NCI-H460 (cell line): ENCODE results near the gene RANBP3. TPM values are rescaled to one million over a fixed set of nuclear protein-coding genes. Genes with fewer than 3 reads are reported as not detected.

Experiments used
- DNase-seq: peaks from one replicate; pipeline ENCODE4 v3.0.0-alpha.2; 2016; ENCODE audit warnings: low read depth; ENCODE audit errors: extremely low read depth
- total RNA-seq: library from RNA; depleted of rRNA; stranded (reverse); fragments of >200 nt; shearing (Covaris generic); gene quantifications from 2 replicates; pipeline ENCODE4 v1.2.3, GENCODE V29; 2014

RANBP3 gene
- total RNA-seq, 1 experiment from 2014 or later, result 32.5 TPM

DNA sequence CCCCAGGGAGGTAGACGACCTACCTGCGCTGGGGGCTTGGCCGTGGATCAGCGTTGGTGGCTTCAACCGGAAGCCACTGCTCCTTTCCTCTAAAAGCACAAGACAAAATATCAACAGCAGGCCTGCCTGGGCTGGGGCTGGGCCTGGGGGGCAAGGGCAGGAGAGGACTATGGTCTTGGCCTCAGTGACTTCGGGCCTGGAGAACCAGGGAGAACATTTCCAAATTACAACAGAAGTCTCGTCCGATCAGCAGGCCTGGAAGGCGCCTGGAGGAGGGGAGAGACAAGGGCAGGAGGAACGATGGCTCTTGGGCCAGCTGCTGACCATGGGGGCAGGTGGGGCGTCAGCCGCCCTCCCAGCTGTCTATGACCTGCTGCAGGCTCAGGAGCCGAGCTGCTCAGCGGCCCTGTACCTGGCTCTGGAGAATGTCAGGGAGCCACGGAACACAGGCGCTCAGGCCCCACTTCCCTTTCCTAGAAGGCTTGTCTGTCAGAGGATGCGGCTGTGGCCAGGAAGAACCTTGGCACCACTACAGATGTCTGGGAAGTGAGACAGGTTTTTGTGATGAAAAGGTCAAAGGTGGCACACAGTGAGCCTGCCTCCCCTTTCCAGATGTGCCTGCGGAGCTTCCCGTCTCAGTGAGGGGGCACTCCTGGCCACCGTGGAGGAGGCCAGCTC, 44.4 kb downstream of the RANBP3 start:
- DNase-seq, result no peak

DNA sequence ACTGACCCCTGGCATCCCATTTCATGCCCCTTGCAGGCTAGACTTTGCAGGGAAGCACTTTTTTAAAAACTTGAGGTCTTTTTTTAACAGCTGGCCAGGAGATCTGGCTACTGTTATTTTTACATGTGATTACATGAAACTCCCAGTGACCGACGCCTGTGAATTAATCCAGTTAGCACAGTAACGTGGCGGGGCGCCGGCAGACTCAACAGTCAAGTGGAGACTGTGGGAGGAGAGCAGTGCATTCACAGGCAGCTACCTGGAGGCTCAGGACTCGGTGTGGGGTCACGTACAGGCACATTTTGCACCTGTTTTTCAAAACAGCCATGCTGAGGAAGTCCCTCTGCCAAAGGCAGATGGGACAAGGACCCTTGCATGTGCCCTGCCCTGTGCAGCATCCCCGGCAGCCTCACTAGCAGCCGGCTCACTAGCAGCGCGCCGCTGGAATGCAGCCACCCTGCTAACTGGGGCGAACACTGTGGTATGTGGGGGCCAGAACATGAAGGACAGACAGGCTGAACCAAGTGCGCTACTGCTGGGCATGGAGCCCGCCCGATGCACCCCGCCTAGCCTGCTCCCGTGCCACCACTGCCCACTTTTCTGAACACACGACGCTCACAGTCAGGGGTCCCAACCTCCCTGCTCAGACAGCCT, 45.2 kb downstream of the RANBP3 start:
- DNase-seq, result no peak

GRCh38 chr19:5932146-5932545, 45.8 kb downstream of the RANBP3 start:
- no peak for DNase-seq

GRCh38 chr19:5931251-5931650, 46.7 kb downstream of the RANBP3 start:
- DNase-seq, result no peak

DNA sequence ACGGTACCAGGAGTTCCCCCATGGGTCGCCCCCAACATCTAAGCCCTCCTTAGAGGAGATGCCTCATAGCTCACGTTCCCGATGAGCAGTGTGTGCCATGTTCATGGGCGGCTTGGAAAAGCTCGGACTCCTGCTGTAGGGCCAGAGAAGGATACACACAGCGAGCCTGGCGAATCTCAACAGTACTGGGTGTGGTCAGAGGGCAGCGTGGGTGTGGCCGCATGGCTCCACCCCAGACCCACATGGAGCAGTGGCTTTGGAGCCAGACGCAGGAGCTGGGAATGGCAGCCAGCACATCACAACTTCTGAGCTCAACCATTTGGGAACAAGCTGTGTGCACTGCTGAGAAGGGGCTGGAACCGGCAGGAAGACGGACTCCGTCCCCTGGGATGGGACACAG, 48.3 kb downstream of the RANBP3 start:
- DNase-seq, result no peak

DNA sequence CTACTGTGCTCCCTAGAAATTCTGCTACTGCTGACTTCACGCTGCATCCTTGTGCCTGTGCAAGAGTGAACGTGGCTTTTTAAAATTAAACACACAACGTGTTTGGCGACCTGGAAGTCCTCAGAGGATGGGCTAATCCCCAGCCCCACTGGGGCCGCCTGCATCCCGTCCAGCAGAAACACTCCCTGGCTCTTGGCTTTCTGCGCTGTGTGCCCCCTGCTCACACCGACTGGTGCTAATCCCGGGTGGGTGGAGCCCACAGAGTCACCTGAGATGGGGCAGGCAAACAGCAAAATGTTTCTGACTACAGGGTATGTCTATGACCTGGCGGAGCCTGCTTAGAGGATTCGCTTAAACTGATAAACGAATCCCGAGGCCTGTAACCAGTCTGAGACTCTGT, 48.8 kb downstream of the RANBP3 start:
- no peak for DNase-seq

GRCh38 chr19:5927441-5927821, 50.5 kb downstream of the RANBP3 start:
- no peak for DNase-seq

GRCh38 chr19:5926641-5927440, 51.1 kb downstream of the RANBP3 start:
- no peak for DNase-seq

DNA sequence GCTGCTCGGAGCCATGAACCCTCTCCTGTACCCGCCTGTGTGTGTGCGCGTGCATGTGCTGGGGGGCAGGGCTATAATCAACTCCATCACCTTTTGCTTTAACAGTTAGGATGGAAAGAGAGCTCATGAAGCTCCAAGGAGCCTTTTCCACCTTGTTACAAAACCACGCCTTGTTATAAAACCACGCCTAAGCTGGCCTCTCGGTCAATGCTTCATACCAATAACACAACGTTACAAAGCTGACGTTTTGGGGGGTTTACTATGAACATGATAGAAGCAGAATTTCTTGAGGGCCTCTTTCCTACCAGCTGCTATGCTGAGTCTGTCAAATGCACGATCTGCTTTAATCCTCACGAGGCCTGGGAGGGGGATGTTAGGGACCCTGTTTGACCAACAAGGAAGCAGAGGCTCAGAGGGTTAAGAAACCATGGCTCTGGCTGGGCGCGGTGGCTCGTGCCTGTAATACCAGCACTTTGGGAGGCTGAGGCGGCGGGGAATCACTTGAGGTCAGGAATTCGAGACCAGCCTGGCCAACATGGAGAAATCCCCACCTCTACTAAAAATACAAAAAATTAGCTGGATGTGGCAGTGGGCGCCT, 52.0 kb downstream of the RANBP3 start:
- DNase-seq, result no peak

DNA sequence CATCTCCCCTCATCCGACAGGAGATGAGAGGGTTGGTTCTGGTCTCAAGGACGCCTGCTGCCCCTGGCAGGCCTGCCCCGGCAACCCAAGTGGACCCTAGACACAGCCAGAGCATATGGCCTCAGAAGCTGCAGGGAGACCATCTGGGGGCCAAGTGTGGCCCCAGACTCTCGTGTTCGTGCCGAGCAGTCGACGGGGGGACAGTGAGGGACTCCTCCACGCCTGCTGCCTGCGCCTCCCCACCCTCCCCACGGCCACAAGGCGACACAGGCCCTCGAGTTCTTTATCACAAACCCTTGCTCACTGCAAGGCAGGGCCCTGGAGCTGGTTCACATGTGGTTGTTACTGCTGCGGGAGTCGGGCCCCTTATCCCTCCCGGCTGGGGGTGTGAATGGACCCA, 54.6 kb downstream of the RANBP3 start:
- no peak for DNase-seq

DNA sequence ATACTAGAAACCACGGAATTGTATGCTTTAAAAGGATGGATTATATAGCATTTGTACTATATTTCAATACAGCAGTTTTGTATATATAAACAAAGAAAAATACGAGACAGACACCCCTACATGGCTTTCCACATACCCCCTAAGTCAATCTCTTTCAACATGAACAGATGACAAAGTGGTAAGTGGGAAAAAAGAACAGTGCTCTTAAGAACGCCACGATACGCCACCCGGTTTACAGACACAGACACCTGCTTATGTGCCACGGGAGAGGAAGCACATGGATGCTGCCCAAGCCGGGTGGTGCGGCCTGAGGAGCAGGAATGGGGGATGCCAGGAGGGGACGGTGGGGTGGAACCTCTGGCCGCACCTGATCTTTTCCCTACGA, 55.8 kb downstream of the RANBP3 start:
- no peak for DNase-seq

DNA sequence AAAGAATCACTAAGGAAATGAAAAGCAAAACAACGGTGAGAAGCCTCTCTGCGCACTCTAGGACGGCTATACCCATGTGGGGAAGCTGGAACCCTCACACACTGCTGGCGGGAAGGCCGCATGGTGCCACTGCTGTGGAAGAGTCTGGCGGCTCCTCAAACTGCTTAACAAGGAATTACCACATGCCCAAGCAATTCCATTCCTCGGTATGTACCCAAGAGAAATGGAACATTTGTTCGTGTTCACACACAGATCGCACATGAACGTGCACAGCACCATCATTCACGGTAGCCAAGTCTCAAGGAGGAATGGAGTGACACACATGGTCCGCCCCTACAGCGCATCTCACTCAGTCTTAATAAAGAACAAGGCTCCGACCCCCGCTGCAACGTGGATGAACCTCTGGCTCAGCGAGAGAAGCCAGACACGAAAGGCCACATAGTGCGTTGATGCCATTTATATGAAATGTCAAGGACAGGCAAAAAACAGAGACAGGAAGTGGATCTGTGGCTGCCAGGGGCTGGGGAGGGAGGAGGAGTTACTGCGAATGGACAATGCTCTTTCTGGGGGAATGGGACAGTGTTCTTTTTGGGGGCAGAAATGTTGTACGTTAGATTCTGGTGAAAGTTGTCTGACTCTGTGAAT, 56.3 kb downstream of the RANBP3 start:
- DNase-seq, result no peak

DNA sequence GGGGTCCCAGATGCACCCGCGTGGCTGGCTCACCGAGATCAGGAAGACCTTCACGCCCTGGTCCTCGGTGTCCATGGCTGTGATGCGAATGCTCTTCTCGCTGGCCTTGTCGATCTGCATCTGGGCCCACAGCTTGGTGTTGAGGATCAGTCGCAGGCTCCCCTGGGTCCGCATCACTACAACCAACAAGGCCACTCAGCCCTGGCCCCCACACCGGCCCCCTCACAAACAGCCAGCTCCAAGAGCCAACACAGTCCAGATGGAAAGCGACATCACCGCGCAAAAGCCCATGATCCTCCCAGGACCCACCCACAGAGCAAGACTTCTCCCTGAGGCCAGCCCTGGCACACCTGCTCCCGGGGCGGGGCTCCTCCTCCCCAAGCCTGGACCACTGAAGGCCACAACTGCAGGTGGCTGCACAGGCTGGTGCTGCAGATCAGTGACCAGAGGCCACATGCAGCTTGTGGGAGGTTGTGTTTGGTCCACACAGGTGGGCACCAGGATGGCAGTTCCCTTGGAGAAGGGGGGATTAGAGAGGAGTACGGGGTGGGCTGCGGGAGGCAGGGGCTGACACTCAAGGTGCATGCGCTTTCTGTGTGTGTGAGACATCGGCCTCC, 59.4 kb downstream of the RANBP3 start:
- no peak for DNase-seq

GRCh38 chr19:5917431-5918107, 60.4 kb downstream of the RANBP3 start:
- no peak for DNase-seq

- no peak for DNase-seq
These were observed 61.7 kb downstream of the RANBP3 start for GRCh38 chr19:5916181-5916708.

DNA sequence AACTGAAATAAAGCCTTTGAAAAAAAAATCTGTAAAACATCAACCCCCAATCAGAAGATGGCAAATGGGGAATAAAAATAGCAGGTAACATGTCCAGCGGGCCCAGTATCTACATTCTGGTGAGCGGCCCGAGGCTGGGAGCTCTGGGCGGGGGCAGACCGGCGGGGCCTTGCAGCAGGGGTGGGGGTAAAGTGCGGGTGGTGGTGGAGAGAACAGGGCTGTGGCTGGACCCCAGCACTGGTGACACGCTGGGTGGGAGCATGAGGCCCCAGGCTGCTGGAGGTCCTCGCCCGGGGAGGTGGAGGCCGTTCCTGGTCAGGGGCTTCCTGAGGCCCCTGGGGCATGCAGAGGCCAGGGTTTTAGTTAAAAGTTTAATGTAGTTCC, 62.2 kb downstream of the RANBP3 start:
- no peak for DNase-seq

DNA sequence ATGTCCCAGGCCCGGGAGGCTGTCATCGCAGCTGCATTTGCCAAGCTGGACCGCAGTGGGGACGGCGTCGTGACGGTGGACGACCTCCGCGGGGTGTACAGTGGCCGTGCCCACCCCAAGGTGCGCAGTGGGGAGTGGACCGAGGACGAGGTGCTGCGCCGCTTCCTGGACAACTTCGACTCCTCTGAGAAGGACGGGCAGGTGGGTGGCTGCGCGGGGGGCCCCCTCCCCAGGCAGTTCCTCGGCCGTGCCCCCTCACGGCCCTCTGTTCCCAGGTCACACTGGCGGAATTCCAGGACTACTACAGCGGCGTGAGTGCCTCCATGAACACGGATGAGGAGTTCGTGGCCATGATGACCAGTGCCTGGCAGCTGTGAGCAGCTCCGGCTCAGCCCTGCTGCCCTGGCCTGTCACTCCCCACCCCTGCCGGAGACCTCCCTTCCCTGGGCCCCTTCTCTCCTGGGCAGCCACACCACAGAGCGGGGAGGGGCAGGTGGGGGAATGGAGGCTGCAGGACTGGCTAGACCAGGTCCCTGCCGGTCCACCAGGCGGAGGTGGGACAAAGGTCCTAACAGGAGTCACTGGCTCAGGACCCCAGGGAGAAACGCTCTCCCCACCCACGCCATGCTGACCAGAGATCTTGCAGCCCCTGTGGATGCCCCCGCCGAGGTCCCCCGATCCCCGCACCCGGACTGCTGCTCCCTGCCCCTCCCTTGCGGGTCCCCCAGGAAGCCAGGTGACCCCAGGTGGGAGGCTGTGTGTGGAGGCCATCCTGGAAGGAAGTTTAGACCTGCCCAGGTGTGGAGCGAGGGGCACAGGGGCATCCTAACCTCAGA, 62.8 kb downstream of the RANBP3 start:
- DNase-seq, result no peak

GRCh38 chr19:5914358-5914774, 63.6 kb downstream of the RANBP3 start:
- DNase-seq, result no peak
